ENCODE data around the gene MKX. TPM values are rescaled to one million over a fixed set of nuclear protein-coding genes. Genes with fewer than 3 reads are reported as not detected.

Gene MKX
- total and polyA plus RNA-seq, 9 of the 15 experiments (the other 6 are each of a cell fraction or from before 2014, with no cell fraction given): 0.07 TPM; not detected in 7

DNA sequence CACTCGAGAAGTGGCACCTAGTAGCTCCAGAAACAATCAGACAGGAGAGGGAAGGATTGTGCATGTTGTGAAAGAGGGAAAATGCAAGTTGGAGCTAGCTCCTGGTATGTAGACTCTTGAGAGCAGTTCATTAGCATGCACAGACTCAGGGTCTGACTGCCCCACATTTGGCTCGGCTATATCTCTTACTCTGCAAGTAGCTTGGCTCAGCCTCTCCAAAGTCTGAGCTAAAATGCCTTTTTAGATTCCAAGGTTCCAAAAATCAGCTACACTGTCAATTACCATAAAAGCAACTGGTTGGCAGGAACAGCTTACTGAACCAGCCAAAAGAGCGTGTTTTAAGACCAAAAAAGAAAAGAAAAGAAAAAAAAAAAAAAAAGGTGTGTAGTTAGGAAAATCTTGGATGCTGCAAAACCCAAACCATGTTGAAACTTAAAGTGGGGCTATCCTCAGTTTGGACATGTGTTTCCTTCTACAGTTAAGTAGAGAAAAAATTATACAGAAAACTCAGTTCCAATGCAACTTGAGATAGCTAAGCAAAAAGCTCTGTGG lies 65.5 kb downstream of the MKX start:
- no TSS peak for BruUV-seq (replicated peaks)
- WGBS (ENCODE audit: insufficient coverage, low coverage, missing lambda C conversion rate): 0% methylated on average over 3 of the region's 3 CpGs
- intact Hi-C loops (cut with micrococcal nuclease) (no loop called here), in situ Hi-C loops (cut with MboI) (no loop called here)
- Histone ChIP-seq H3K27me3 (ENCODE audit: control insufficient read depth in 2 of 2, insufficient read depth in 2 of 2, low read length in 2 of 2) (peaks cover 2 to 5% of the 10 kb centered on the region in 2 experiments; a peak in 2 of 5 replicates), H3K4me3 (no peak overlapping the region), H4K20me1 (replicated peaks; ENCODE audit: control insufficient read depth, insufficient read depth, low read length) (no peaks in the 10 kb centered on the region), H3K27ac (ENCODE audit: extremely low read depth, low read depth, low read length) (no peak overlapping the region), H3K4me1 (replicated peaks in 1 of 2; ENCODE audit: control insufficient read depth in 2 of 2, insufficient read depth in 2 of 2, low read length in 2 of 2) (no peaks in the 10 kb centered on the region), H3K9ac (ENCODE audit: insufficient read depth in 1 of 2, low read depth in 2 of 2, low read length in 2 of 2) (no peak overlapping the region), H3K4me2 (ENCODE audit: insufficient read depth, low read length) (no peak overlapping the region), H2AFZ (ENCODE audit: low read depth, low read length) (no peak overlapping the region), H3K79me2 (ENCODE audit: control insufficient read depth, insufficient read depth, low read length) (no peaks in the 10 kb centered on the region), H3K36me3 (ENCODE audit: control insufficient read depth, insufficient read depth, low read length) (no peaks in the 10 kb centered on the region), H3K9me3 (replicated peaks; ENCODE audit: control insufficient read depth, insufficient read depth, low read depth, low read length) (no peaks in the 10 kb centered on the region), H3K9me1 (ENCODE audit: control insufficient read depth, insufficient read depth, low read length) (no peaks in the 10 kb centered on the region)
- ChIA-PET CTCF (ENCODE audit: low intra/inter-chr PET ratio) (interaction anchor here (1.1 kb wide), 1 partner anchor 234 kb away, joined by 3 read pairs; no protein-coding TSS in a partner anchor), POLR2A (interaction anchor here (0.7 kb wide), 1 partner anchor 11 kb away, joined by 3 read pairs; no protein-coding TSS in a partner anchor)
- TF ChIP-seq HNRNPK (IDR thresholded peaks at IDR 0.05; ENCODE audit: low read depth, low read length, poor library complexity, severe bottlenecking) (no peak), ZNF217 (CRISPR knock-in tag; IDR thresholded peaks at IDR 0.05) (no peak), WHSC1 (IDR thresholded peaks at IDR 0.05; ENCODE audit: low read length) (no peak), HNRNPUL1 (IDR thresholded peaks at IDR 0.05; ENCODE audit: low read length) (no peak), KAT2B (IDR thresholded peaks at IDR 0.05; ENCODE audit: low read depth, low read length) (no peak), NR1H2 (CRISPR knock-in tag; IDR thresholded peaks at IDR 0.05) (no peak), ZNF436 (CRISPR knock-in tag; IDR thresholded peaks at IDR 0.05) (no peak), FOXA1 (IDR thresholded peaks at IDR 0.05; ENCODE audit: borderline replicate concordance) (no peak)
- ATAC-seq (no peak), FAIRE-seq (no peak), DNase-seq (ENCODE audit: extremely low read depth in 1 of 4, low spot score in 3 of 4) (no peak)
